GM12878 (cell line): ENCODE results near the gene ZFC3H1. TPM values are rescaled to one million over a fixed set of nuclear protein-coding genes. Genes with fewer than 3 reads are reported as not detected.
A peak's percentile ranks its signal among the peaks of the same experiment; 100 is the strongest.

Experiments used
- ATAC-seq: fragments of 200-7000 bp; cut with Tn5 transposase; 3 replicates; pipeline ENCODE4 v1.9.1; 2020; ENCODE audit warnings: mild to moderate bottlenecking, moderate library complexity
- BruUV-seq: library from RNA; stranded (reverse); fragments of 400-500 nt; replicated peaks from 2 replicates; lab custom pipeline; 2021; lab: Mats Ljungman, UMichigan
- CTCF ChIA-PET: fragments of 300-600 bp; sonication (Branson Sonifier 250); formaldehyde crosslinking; extraction: SDS; loops from one replicate; lab custom pipeline; 2021; ENCODE audit warnings: inconsistent platforms; lab: Yijun Ruan, JAX
- POLR2A ChIA-PET: fragments of 350-600 bp; formaldehyde crosslinking; extraction: SDS; loops from one replicate; lab custom pipeline; 2021; ENCODE audit warnings: inconsistent platforms; lab: Charles Lee
- RAD21 ChIA-PET: fragments of 300-600 bp; sonication (Branson Sonifier 250); formaldehyde crosslinking; loops from one replicate; lab custom pipeline; 2023; ENCODE audit warnings: antibody characterized with exemption; ENCODE audit not compliant: unreplicated experiment; lab: Charles Lee
- SMC1A ChIA-PET: fragments of 300-600 bp; sonication (Branson Sonifier 250); formaldehyde crosslinking; loops from one replicate; lab custom pipeline; 2023; ENCODE audit not compliant: unreplicated experiment, uncharacterized antibody; lab: Charles Lee
- DNase-seq: peaks from one replicate; pipeline ENCODE4 v3.0.0-alpha.2; 2011; ENCODE audit warnings: low read depth, low spot score
- FAIRE-seq: peaks from 3 replicates; lab custom pipeline; 2011; peaks lifted over from hg19 to GRCh38; lab: Jason Lieb, UNC
- H2AFZ ChIP-seq: 2 replicates; pipeline ENCODE4 v1.6.0; 2011; ENCODE audit warnings: low read depth, low read length, control low read depth; ENCODE audit not compliant: control insufficient read depth
- H3K27ac ChIP-seq: 2 replicates; pipeline ENCODE4 v1.5.1; 2011; ENCODE audit warnings: control low read depth; ENCODE audit not compliant: control insufficient read depth, insufficient read depth
- H3K27me3 ChIP-seq, 2 experiments: replicated peaks in 1 of 2; 2 replicates each; pipeline versions ENCODE4 v1.6.0 to v1.6.1; 2011; ENCODE audit warnings: low read length in 1 of 2; ENCODE audit not compliant: control insufficient read depth in 2 of 2, insufficient read depth in 2 of 2
- H3K36me3 ChIP-seq, 2 experiments: 2 replicates each; pipeline ENCODE4 v1.5.1; 2011; ENCODE audit warnings: low read length in 1 of 2; ENCODE audit not compliant: control insufficient read depth in 2 of 2, insufficient read depth in 2 of 2
- H3K4me1 ChIP-seq: 2 replicates; pipeline ENCODE4 v1.6.1; 2011; ENCODE audit warnings: mild to moderate bottlenecking, low read length, moderate library complexity, mixed read lengths; ENCODE audit not compliant: control insufficient read depth, insufficient read depth
- H3K4me2 ChIP-seq: 2 replicates; pipeline ENCODE4 v1.6.0; 2011; ENCODE audit warnings: control low read depth; ENCODE audit not compliant: control insufficient read depth, insufficient read depth
- H3K4me3 ChIP-seq: fragments of 200-600 bp; sonication (generic); 2 replicates; pipeline ENCODE4 v1.5.1; 2016
- H3K79me2 ChIP-seq: 2 replicates; pipeline ENCODE4 v1.6.0; 2011; ENCODE audit warnings: low read length; ENCODE audit not compliant: control insufficient read depth, insufficient read depth
- H3K9ac ChIP-seq: 2 replicates; pipeline ENCODE4 v1.8.0; 2011; ENCODE audit warnings: low read length, control low read depth, mixed read lengths; ENCODE audit not compliant: control insufficient read depth, insufficient read depth
- H3K9me3 ChIP-seq: replicated peaks from 3 replicates; pipeline ENCODE4 v1.5.1; 2011; ENCODE audit warnings: mild to moderate bottlenecking, low read length; ENCODE audit not compliant: control insufficient read depth, insufficient read depth
- H4K20me1 ChIP-seq: 2 replicates; pipeline ENCODE4 v1.6.0; 2011; ENCODE audit not compliant: control insufficient read depth, insufficient read depth
- CUX1 ChIP-seq: IDR thresholded peaks from 2 replicates; pipeline ENCODE4 v1.6.1; 2012; ENCODE audit warnings: improper control_type of control experiment, low read depth, low read length; ENCODE audit not compliant: insufficient replicate concordance
- HDGF ChIP-seq: fragments of 450-650 bp; IDR thresholded peaks from 2 replicates; pipeline ENCODE4 v1.6.1; 2016; ENCODE audit warnings: antibody characterized with exemption
- KDM1A ChIP-seq: fragments of 200-600 bp; sonication (generic); IDR thresholded peaks from 2 replicates; pipeline ENCODE4 v1.6.1; 2016; ENCODE audit warnings: borderline replicate concordance
- LARP7 ChIP-seq: fragments of 450-650 bp; IDR thresholded peaks from 2 replicates; pipeline ENCODE4 v1.6.1; 2017; ENCODE audit warnings: mild to moderate bottlenecking
- MEF2B ChIP-seq: fragments of 450-650 bp; IDR thresholded peaks from 2 replicates; pipeline ENCODE4 v1.6.1; 2018; ENCODE audit warnings: mild to moderate bottlenecking, moderate library complexity; ENCODE audit not compliant: partially characterized antibody, poor library complexity, severe bottlenecking
- NBN ChIP-seq: fragments of 450-650 bp; IDR thresholded peaks from 2 replicates; pipeline ENCODE4 v1.6.1; 2016
- NFYA ChIP-seq: IDR thresholded peaks from 2 replicates; pipeline ENCODE4 v1.6.1; 2011; ENCODE audit warnings: low read depth, mild to moderate bottlenecking, low read length, improper control_type of control experiment, borderline replicate concordance
- POLR2A ChIP-seq: IDR thresholded peaks from 2 replicates; pipeline ENCODE4 v1.6.1; 2011; ENCODE audit warnings: low read depth, mild to moderate bottlenecking, low read length
- POU2F2 ChIP-seq: IDR thresholded peaks from 3 replicates; pipeline ENCODE4 v1.6.1; 2011; ENCODE audit warnings: low read depth, mild to moderate bottlenecking, low read length, borderline replicate concordance
- RCOR1 ChIP-seq: conservative IDR thresholded peaks from 2 replicates; pipeline ENCODE4 v1.6.1; 2012; ENCODE audit warnings: low read depth, low read length, improper control_type of control experiment
- SMAD1 ChIP-seq: fragments of 450-650 bp; IDR thresholded peaks from 2 replicates; pipeline ENCODE4 v1.6.1; 2018; ENCODE audit warnings: mild to moderate bottlenecking, low read depth; ENCODE audit not compliant: partially characterized antibody
- SMC3 ChIP-seq: IDR thresholded peaks from 2 replicates; pipeline ENCODE4 v1.6.1; 2011; ENCODE audit warnings: low read length, improper control_type of control experiment, borderline replicate concordance
- STAT1 ChIP-seq: fragments of 450-650 bp; conservative IDR thresholded peaks from 2 replicates; pipeline ENCODE4 v1.6.1; 2014; ENCODE audit warnings: antibody characterized with exemption, mild to moderate bottlenecking
- ZBTB4 ChIP-seq: fragments of 450-650 bp; formaldehyde crosslinking; IDR thresholded peaks from 2 replicates; pipeline ENCODE4 v1.4.0; 2022; ENCODE audit warnings: mild to moderate bottlenecking, moderate library complexity
- WGBS: methylation state at CpG from one replicate; pipeline ENCODE4 v1.1.6; 2016; ENCODE audit warnings: low lambda C conversion rate; ENCODE audit not compliant: insufficient replicate concordance, insufficient coverage; ENCODE audit errors: missing lambda C conversion rate; 5-methylcytosine and 5-hydroxymethylcytosine counted together
- in situ Hi-C: fragments of 300-500 bp; cut with MboI; formaldehyde crosslinking; loops from 9 replicates; pipeline ENCODE4 v1.14.3; 2018; ENCODE audit warnings: mixed read lengths
- intact Hi-C: fragments of 100-400 bp; cut with micrococcal nuclease; formaldehyde crosslinking; loops from one replicate; pipeline ENCODE4 v1.14.2; 2022; ENCODE audit not compliant: unreplicated experiment
- polyA plus RNA-seq, 11 experiments: library from polyadenylated mRNA; depleted of rRNA in 4 of 11; unstranded in 6 of 11; stranded (reverse) in 5 of 11; fragments of >200 nt; fragmentation: Nextera tagmentation in 4 of 11; fragmentation: Illumina TruSeq in 1 of 11; extraction: Ambion mirVana in 4 of 11; extraction: Trizol in 1 of 11; gene quantifications; 1 replicate in 1 of 11; 2 replicates in 10 of 11; pipeline versions ENCODE4 v1.2.1 to v1.2.3, GENCODE V29; 2011 to 2016; ENCODE audit warnings: inconsistent platforms in 2 of 11, missing spikeins in 2 of 11, low read depth in 1 of 11
- total RNA-seq, 4 experiments: library from RNA; depleted of rRNA in 3 of 4; stranded (reverse); fragments of >200 nt in 3 of 4; fragmentation: Illumina TruSeq in 1 of 4; extraction: Trizol in 1 of 4; gene quantifications; 2 replicates each; pipeline versions ENCODE4 v1.2.1 to v1.2.3, GENCODE V29; 2013 to 2021

The ZFC3H1 gene
- total and polyA plus RNA-seq, 10 of the 15 experiments (the other 5 are each of a cell fraction or from before 2014, with no cell fraction given) = 11.2 to 88.7 (median 25.9) TPM

DNA sequence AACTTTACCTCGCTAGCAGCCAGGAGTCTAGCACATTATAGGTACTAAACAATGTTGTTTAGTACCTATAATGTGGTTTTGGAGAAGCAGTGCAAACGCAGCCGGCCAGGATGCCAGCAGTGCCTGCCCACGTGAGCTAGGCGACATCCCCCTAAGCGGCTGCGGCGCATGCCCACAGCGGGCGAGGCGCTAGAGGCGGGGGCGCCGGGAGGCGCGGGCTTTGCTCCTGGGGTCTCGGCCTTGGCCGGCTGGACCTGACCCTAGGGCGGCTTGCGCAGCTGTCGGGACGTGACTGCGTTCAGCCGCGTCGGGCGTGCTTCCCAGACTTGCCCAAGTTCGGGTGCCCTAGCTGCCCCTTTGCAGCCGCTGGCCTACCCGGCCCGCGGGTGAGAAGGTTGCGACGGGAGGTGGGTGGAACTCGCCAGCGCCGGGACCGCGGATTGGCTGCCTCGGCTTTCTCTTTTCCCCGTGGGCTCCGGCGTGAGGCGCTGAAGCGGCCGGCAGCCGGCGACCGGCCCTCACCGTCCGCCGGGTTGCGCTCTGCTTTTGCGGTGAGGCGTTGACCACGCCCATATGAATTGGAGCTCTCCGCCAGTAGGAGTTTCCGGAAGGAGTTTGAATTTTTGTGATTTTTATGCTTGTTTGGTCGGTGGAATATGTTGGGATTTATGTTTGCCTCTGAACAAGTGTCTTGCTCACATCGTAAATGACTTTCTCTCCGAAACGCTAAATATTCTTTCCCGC, 22.4 kb upstream of the ZFC3H1 start, which contains the start of gene TMEM19:
Gene TMEM19 (plus strand): TSS at position 169 of the 744 bp plus-strand sequence. CDS start 599 bp downstream, outside the sequence.
- CTCF ChIA-PET = interaction anchor here (0.5 to 6.7 kb wide), 27 partner anchors 9 to 1397 kb away, joined by 3 to 131 read pairs (median 4); partner anchors contain the start of genes RAB21, THAP2 and ZFC3H1
- TF ChIP-seq KDM1A (no peak), MEF2B (peak; percentile 52), LARP7 (peak; percentile 97), NBN (peak; percentile 65; the same call in 1 of the 2 replicates), SMC3 (peak; percentile 33; the same call in 1 of the 2 replicates), HDGF (peak; percentile 38; the same call in 1 of the 2 replicates), NFYA (no peak), ZBTB4 (no peak), SMAD1 (no peak), RCOR1 (no peak), STAT1 (no peak), CUX1 (no peak), POU2F2 (peak; percentile 11; the same call in 1 of the 3 replicates), POLR2A (peak; percentile 86)

More for the DNA sequence above, 22.4 kb upstream of the ZFC3H1 start, which contains the start of gene TMEM19:
- BruUV-seq = no TSS peak
- H3K4me3 ChIP-seq = peak within 1 kb of the TSS; percentile 70
- WGBS = 1% methylated on average over 61 of the region's 63 CpGs
- intact Hi-C loops = loop anchor here (1.0 to 2.0 kb wide), 3 partner anchors 22 to 69 kb away; partner anchors contain the start of genes RAB21 and THAP2
- ChIA-PET SMC1A (interaction anchor here (0.6 to 4.6 kb wide), 23 partner anchors 8 to 271 kb away, joined by 3 to 117 read pairs (median 5); partner anchors contain the start of genes RAB21, THAP2 and ZFC3H1), RAD21 (interaction anchor here (0.7 to 5.3 kb wide), 19 partner anchors 9 to 94 kb away, joined by 3 to 139 read pairs (median 5); partner anchors contain the start of genes RAB21, THAP2 and ZFC3H1), POLR2A (interaction anchor here (0.7 to 6.0 kb wide), 8 partner anchors 9 to 157 kb away, joined by 3 to 93 read pairs (median 6); partner anchors contain the start of genes RAB21, THAP2 and ZFC3H1)
- peak within 1 kb of the TSS; percentile 60 for H3K9ac ChIP-seq
- peak within 1 kb of the TSS; percentile 99 for H2AFZ ChIP-seq
- H3K27ac ChIP-seq = peak within 1 kb of the TSS; percentile 77
- ATAC-seq (peak; percentile 94), FAIRE-seq (peak; percentile 49), DNase-seq (peak; percentile 65)
- peak within 1 kb of the TSS; percentile 98 for H3K4me2 ChIP-seq
- in situ Hi-C loops = no loop called here
- H3K36me3 ChIP-seq = no peaks in the 10 kb centered on the region; a peak in 1 of 4 replicates
- peaks cover 42% of the 10 kb centered on the region for H3K79me2 ChIP-seq
- no peaks in the 10 kb centered on the region for H4K20me1 ChIP-seq
- H3K27me3 ChIP-seq = no peaks in the 10 kb centered on the region
- H3K4me1 ChIP-seq = peaks cover 14% of the 10 kb centered on the region
- no peaks in the 10 kb centered on the region for H3K9me3 ChIP-seq
